ENCODE data around the gene SLC23A2. TPM values are rescaled to one million over a fixed set of nuclear protein-coding genes. Genes with fewer than 3 reads are reported as not detected.
A peak's percentile ranks its signal among the peaks of the same experiment; 100 is the strongest.
"Not testable (repeated sequence)": the region's sequence is repeated elsewhere in the genome, so short reads cannot be mapped to it uniquely, and the experiment has no call there.

The SLC23A2 gene
- total RNA-seq, 6 experiments from 2014 or later: 23.4 to 41.1 (median 30.5) TPM

GRCh38 chr20:4924032-4924431, 77.3 kb downstream of the SLC23A2 start:
- TF ChIP-seq POLR2A (IDR thresholded peaks at IDR 0.05) (no peak), CTCF (IDR thresholded peaks at IDR 0.05) (no peak)
- Histone ChIP-seq H3K9me3 (no peaks in the 10 kb centered on the region), H3K36me3 (no peaks in the 10 kb centered on the region), H3K27ac (peak overlapping the region in 1 of 3 donors; percentile 48), H3K4me3 (no peak overlapping the region), H3K27me3 (no peaks in the 10 kb centered on the region), H3K4me1 (peaks cover 0 to 27% (median 12%) of the 10 kb centered on the region in 4 donors)
- ATAC-seq (no peak), DNase-seq (no peak)
- intact Hi-C loops (cut with DNase I): no loop called here
- 98% methylated on average over 4 of the region's 6 CpGs for WGBS (ENCODE audit: insufficient coverage, low coverage, low lambda C conversion rate, missing lambda C conversion rate)

- Histone ChIP-seq H3K9me3 (no peaks in the 10 kb centered on the region), H3K4me3 (no peak overlapping the region), H3K27ac (peak overlapping the region in 2 of 3 donors; percentile 35 to 39), H3K27me3 (no peaks in the 10 kb centered on the region), H3K36me3 (no peaks in the 10 kb centered on the region), H3K4me1 (peaks cover 0 to 41% (median 22%) of the 10 kb centered on the region in 4 donors)
- peak in 2 of 4 donors; percentile 4 to 47 for ATAC-seq
- intact Hi-C loops (cut with DNase I): no loop called here
- DNase-seq: no peak
- no peak for TF ChIP-seq POLR2A (IDR thresholded peaks at IDR 0.05)
- no peak for TF ChIP-seq CTCF (IDR thresholded peaks at IDR 0.05)
- WGBS (ENCODE audit: insufficient coverage, low coverage, low lambda C conversion rate, missing lambda C conversion rate): 82% methylated on average over 3 of the region's 4 CpGs
These were observed 79.1 kb downstream of the SLC23A2 start for GRCh38 chr20:4922186-4922585.

GRCh38 chr20:4921271-4921670, 80.0 kb downstream of the SLC23A2 start:
- H3K9me3 ChIP-seq; ATAC-seq; H3K4me3 ChIP-seq; H3K36me3 ChIP-seq; DNase-seq; H3K27me3 ChIP-seq; intact Hi-C loops (cut with DNase I): not testable (repeated sequence)
- WGBS (ENCODE audit: insufficient coverage, low coverage, low lambda C conversion rate, missing lambda C conversion rate): 50% methylated on average over 1 of the region's 2 CpGs
- Histone ChIP-seq H3K27ac (peak overlapping the region in 1 of 3 donors; percentile 10), H3K4me1 (peaks cover 0 to 42% (median 21%) of the 10 kb centered on the region in 4 donors)

- ATAC-seq: no peak
- DNase-seq: no peak
- TF ChIP-seq CTCF (IDR thresholded peaks at IDR 0.05): no peak
- no peak for TF ChIP-seq POLR2A (IDR thresholded peaks at IDR 0.05)
- intact Hi-C loops (cut with DNase I): no loop called here
- no peak overlapping the region for H3K4me3 ChIP-seq
- no peaks in the 10 kb centered on the region for H3K27me3 ChIP-seq
- WGBS (ENCODE audit: insufficient coverage, low coverage, low lambda C conversion rate, missing lambda C conversion rate): 80% methylated on average over 3 of the region's 3 CpGs
- no peaks in the 10 kb centered on the region for H3K36me3 ChIP-seq
- no peak overlapping the region for H3K27ac ChIP-seq
- peaks cover 0 to 38% (median 18%) of the 10 kb centered on the region in 4 donors for H3K4me1 ChIP-seq
- no peaks in the 10 kb centered on the region for H3K9me3 ChIP-seq
These were observed 80.7 kb downstream of the SLC23A2 start for GRCh38 chr20:4920655-4921054.

GRCh38 chr20:4920131-4920530, 81.2 kb downstream of the SLC23A2 start:
- TF ChIP-seq CTCF (IDR thresholded peaks at IDR 0.05): no peak
- TF ChIP-seq POLR2A (IDR thresholded peaks at IDR 0.05): no peak
- peak overlapping the region in 1 of 3 donors; percentile 64 for H3K27ac ChIP-seq
- no peak for ATAC-seq

More at GRCh38 chr20:4920131-4920530, 81.2 kb downstream of the SLC23A2 start:
- H3K27me3 ChIP-seq: no peaks in the 10 kb centered on the region
- peaks cover 0 to 37% (median 17%) of the 10 kb centered on the region in 4 donors for H3K4me1 ChIP-seq
- H3K4me3 ChIP-seq: no peak overlapping the region
- 80% methylated on average over 1 of the region's 6 CpGs for WGBS (ENCODE audit: insufficient coverage, low coverage, low lambda C conversion rate, missing lambda C conversion rate)
- intact Hi-C loops (cut with DNase I): no loop called here
- no peaks in the 10 kb centered on the region for H3K36me3 ChIP-seq
- H3K9me3 ChIP-seq: no peaks in the 10 kb centered on the region
- DNase-seq: no peak
